ENCODE measurements around the gene SERPINE3.

Gene SERPINE3

DNA sequence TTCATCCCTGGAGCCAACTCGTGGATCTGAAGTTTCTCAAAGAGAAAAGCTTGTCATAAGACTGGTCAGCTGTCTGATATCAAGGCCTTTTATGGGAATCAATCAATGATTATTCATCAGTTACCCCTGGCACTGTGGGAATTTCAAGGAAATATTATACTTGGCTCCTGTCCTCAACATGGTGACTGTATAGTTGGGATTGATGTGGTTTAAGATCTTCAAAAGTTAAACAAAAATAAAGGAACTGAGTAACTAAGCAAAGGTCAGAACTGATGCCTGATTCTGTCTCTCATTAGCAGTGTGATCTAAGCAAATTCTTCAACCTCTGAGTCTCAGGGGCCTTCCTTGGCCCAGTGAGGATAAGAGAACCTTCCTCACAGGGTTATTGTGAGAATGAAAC, 22.2 kb upstream of the SERPINE3 start:
- in situ Hi-C loops (cut with MboI; ENCODE audit: low pct_unique_long_range_greater_than_20kb, low sequenced_read_pairs, unreplicated experiment): no loop called here
- TF ChIP-seq, protein P1, sequence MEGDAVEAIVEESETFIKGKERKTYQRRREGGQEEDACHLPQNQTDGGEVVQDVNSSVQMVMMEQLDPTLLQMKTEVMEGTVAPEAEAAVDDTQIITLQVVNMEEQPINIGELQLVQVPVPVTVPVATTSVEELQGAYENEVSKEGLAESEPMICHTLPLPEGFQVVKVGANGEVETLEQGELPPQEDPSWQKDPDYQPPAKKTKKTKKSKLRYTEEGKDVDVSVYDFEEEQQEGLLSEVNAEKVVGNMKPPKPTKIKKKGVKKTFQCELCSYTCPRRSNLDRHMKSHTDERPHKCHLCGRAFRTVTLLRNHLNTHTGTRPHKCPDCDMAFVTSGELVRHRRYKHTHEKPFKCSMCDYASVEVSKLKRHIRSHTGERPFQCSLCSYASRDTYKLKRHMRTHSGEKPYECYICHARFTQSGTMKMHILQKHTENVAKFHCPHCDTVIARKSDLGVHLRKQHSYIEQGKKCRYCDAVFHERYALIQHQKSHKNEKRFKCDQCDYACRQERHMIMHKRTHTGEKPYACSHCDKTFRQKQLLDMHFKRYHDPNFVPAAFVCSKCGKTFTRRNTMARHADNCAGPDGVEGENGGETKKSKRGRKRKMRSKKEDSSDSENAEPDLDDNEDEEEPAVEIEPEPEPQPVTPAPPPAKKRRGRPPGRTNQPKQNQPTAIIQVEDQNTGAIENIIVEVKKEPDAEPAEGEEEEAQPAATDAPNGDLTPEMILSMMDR (IDR thresholded peaks at IDR 0.05; ENCODE audit: extremely low read depth, insufficient read depth, missing control alignments): no peak
- DNase-seq (ENCODE audit: low spot score): no peak

DNA sequence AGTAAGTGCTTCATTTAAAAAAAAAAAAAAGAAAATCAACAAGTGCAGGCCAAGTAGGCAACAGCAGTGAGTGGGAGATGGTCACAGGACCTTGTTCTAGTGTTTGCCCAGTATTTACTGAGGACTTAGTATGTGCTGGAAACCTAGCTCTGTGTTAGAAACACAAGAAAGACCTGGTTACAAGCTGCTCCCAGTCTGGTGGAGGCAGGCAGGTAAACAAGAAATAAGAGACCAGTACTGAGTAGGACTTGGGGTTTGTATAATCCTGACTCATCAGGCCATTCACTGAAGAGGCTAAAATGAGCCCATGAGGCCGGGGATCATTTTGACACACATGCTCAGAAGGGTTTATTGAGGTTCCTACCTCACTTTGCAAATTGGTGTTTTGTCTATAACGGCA, 21.5 kb upstream of the SERPINE3 start:
- TF ChIP-seq, protein P1 (IDR thresholded peaks at IDR 0.05; ENCODE audit: extremely low read depth, insufficient read depth, missing control alignments): no peak
- in situ Hi-C loops (cut with MboI; ENCODE audit: low pct_unique_long_range_greater_than_20kb, low sequenced_read_pairs, unreplicated experiment): no loop called here
- DNase-seq (ENCODE audit: low spot score): no peak

DNA sequence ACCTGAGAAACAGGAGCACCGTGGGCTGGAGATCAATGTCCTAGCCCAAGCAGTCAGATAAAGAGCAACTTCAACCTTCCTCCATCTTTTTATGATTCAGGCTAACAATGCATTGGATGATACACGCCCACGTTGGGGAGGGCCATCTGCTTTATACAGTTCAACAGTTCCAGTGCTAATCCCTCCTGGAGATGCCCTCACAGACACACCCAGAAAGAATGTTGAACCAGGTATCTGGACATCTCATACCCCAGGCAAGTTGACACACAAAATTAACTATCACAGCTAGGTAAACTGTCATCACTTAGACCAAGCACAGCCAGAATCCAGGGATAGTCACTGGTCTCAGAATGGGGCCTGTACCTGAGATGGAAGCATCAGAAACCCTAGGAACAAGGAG, 20.6 kb upstream of the SERPINE3 start:
- in situ Hi-C loops (cut with MboI; ENCODE audit: low pct_unique_long_range_greater_than_20kb, low sequenced_read_pairs, unreplicated experiment): no loop called here
- DNase-seq (ENCODE audit: low spot score): no peak

DNA sequence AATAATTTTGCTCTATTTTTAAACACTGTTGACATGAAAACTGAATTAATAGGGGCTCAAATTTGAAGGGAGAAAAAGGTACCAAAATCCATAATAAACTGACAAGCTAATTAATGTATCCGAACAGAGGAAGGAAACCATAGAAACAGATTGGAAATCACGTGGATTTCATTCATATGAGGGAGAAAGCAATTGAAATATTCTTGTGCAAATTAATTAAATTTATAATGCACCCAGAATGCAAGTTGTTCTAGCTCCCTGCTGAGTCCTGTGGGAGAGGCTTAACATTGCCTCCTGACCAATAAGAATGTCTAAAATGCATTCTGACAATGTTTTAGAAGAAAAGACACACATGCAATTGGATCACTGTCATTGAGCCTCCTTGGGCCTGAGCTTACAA, 17.7 kb upstream of the SERPINE3 start:
- DNase-seq (ENCODE audit: low spot score): no peak
- in situ Hi-C loops (cut with MboI; ENCODE audit: low pct_unique_long_range_greater_than_20kb, low sequenced_read_pairs, unreplicated experiment): no loop called here
- TF ChIP-seq, protein P1 (IDR thresholded peaks at IDR 0.05; ENCODE audit: extremely low read depth, insufficient read depth, missing control alignments): no peak

More for the DNA sequence above, 20.6 kb upstream of the SERPINE3 start:
- TF ChIP-seq, protein P1 (IDR thresholded peaks at IDR 0.05; ENCODE audit: extremely low read depth, insufficient read depth, missing control alignments): no peak

DNA sequence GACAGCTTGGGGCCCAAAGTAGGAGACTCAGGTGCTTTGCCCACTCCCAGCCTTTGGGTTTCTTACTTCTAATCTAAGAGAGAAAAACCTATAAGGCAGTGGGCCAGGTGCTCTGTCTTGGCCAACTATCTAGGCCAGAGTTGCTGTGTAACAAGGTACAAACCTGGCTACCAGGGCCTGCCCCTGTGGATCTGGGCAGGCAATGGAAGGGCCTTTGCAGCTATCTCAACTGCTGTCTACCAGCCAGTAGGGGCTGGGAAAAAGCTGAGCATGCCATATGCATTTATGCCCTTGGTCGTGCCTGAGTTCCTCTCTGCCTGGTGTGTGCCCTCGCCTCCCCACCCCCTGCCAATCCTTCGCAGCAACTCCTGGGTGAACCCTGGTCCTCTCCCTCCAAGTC, 16.7 kb upstream of the SERPINE3 start:
- in situ Hi-C loops (cut with MboI; ENCODE audit: low pct_unique_long_range_greater_than_20kb, low sequenced_read_pairs, unreplicated experiment): no loop called here
- TF ChIP-seq, protein P1 (IDR thresholded peaks at IDR 0.05; ENCODE audit: extremely low read depth, insufficient read depth, missing control alignments): no peak
- no peak for DNase-seq (ENCODE audit: low spot score)

DNA sequence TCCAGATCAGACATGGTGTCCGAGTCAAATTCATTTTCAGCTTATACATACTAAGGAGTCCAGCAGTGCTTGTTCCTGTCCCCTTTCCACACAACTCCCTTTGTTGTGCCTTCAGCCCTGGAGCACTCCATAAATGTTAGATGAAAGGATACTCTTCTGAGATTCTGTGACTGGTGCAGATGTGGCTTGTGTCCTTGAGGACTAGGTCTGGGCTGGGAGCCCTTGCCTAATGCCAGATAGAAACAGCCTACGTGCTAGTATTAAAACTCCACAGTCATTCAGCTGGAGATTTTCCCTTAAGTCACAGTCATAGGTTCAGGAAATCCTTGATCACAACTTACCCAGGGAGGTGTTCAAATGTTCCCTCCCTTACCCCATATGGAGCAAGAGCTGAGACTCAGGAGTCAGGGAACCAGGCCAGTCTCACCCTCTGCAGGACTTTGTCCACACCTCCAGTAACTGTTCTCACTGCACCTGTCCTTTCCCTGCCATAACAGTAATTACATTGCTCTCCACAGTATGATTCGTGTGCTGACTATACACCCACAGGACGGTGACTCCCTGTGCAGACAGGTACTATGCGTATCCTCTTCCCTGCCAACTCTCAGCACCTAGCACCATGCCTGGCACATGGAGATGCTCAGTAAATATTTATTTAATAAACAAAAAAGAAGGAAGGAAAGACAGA, 15.5 kb upstream of the SERPINE3 start:
- TF ChIP-seq, protein P1 (IDR thresholded peaks at IDR 0.05; ENCODE audit: extremely low read depth, insufficient read depth, missing control alignments): no peak
- no peak for DNase-seq (ENCODE audit: low spot score)
- in situ Hi-C loops (cut with MboI; ENCODE audit: low pct_unique_long_range_greater_than_20kb, low sequenced_read_pairs, unreplicated experiment): no loop called here
